ENCODE measurements around the gene ITPRIP. TPM values are rescaled to one million over a fixed set of nuclear protein-coding genes. Genes with fewer than 3 reads are reported as not detected.

ITPRIP gene
- polyA plus RNA-seq, 1 experiment = 33.6 TPM

GRCh38 chr10:104333728-104334373 is 4.4 kb downstream of the ITPRIP start:
- no peak for DNase-seq (ENCODE audit: low read depth)
- no peaks in the 10 kb centered on the region for H3K27me3 ChIP-seq (ENCODE audit: control insufficient read depth, insufficient read depth, low read length)
- no peak overlapping the region for H3K4me3 ChIP-seq (ENCODE audit: low read depth, low read length)
- ChIA-PET POLR2A (no interaction called here), CTCF (interaction anchor here (1.3 to 2.7 kb wide), 4 partner anchors 17 to 42 kb away, joined by 5 to 11 read pairs (median 6); no protein-coding TSS in a partner anchor)
- H3K36me3 ChIP-seq (ENCODE audit: control insufficient read depth, insufficient read depth, low read length) = peaks cover 7% of the 10 kb centered on the region; the same call in 1 of the 2 replicates
- no peak for TF ChIP-seq CTCF (IDR thresholded peaks at IDR 0.05; ENCODE audit: insufficient read depth, low read depth, low read length)

GRCh38 chr10:104333032-104333727 is 5.1 kb downstream of the ITPRIP start:
- POLR2A ChIA-PET = no interaction called here
- CTCF ChIA-PET = interaction anchor here (2.0 to 2.7 kb wide), 2 partner anchors 18 to 28 kb away, joined by 5 to 11 read pairs; no protein-coding TSS in a partner anchor
- no peak for TF ChIP-seq CTCF (IDR thresholded peaks at IDR 0.05; ENCODE audit: insufficient read depth, low read depth, low read length)
- no peak overlapping the region for H3K4me3 ChIP-seq (ENCODE audit: low read depth, low read length)
- H3K36me3 ChIP-seq (ENCODE audit: control insufficient read depth, insufficient read depth, low read length) = peaks cover 7% of the 10 kb centered on the region; the same call in 1 of the 2 replicates
- no peak for DNase-seq (ENCODE audit: low read depth)
- H3K27me3 ChIP-seq (ENCODE audit: control insufficient read depth, insufficient read depth, low read length) = no peaks in the 10 kb centered on the region

GRCh38 chr10:104332243-104333031 is 5.8 kb downstream of the ITPRIP start:
- H3K4me3 ChIP-seq (ENCODE audit: low read depth, low read length) = no peak overlapping the region
- peaks cover 7% of the 10 kb centered on the region; the same call in 1 of the 2 replicates for H3K36me3 ChIP-seq (ENCODE audit: control insufficient read depth, insufficient read depth, low read length)
- POLR2A ChIA-PET = no interaction called here
- no peak for DNase-seq (ENCODE audit: low read depth)
- no peaks in the 10 kb centered on the region for H3K27me3 ChIP-seq (ENCODE audit: control insufficient read depth, insufficient read depth, low read length)
- no peak for TF ChIP-seq CTCF (IDR thresholded peaks at IDR 0.05; ENCODE audit: insufficient read depth, low read depth, low read length)
- CTCF ChIA-PET = interaction anchor here (4.0 kb wide), 1 partner anchor 41 kb away, joined by 26 read pairs; no protein-coding TSS in a partner anchor

DNA sequence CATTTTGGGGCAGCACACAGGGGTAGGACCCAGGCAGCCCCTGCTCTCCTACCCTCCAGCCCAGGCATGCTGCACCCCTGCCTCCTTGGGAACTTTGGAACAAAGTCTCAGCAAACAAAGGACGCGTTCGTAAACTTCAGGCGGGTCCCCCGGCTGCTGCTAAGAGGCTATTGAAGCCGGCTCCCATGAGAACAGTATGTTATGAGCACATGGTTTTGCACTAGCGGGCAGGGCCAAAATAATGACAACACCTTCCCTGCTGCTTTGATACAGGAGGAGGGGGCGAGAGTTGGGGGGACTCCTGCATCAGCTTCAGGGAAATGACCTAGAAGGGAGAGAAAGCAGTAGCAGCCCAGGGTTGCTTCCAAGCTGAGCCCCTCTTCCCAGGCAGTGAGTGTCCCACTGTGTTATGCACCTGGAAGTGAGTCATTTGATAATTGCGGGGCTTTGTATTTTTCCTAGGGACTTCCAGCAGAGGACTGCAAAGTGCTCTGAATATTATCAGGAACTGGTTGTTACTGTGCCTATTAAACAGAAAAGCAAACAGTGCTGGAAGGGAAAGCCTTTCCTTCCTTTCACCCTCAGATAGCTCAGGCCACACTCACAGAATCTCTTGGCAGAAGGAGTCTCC is 6.9 kb downstream of the ITPRIP start:
- DNase-seq (ENCODE audit: low read depth) = no peak
- ChIA-PET POLR2A (no interaction called here), CTCF (interaction anchor here (1.3 to 4.0 kb wide), 2 partner anchors 9 to 40 kb away, joined by 6 to 26 read pairs; no protein-coding TSS in a partner anchor)
- TF ChIP-seq CTCF (IDR thresholded peaks at IDR 0.05; ENCODE audit: insufficient read depth, low read depth, low read length) = no peak
- H3K4me3 ChIP-seq (ENCODE audit: low read depth, low read length) = no peak overlapping the region
- no peaks in the 10 kb centered on the region for H3K27me3 ChIP-seq (ENCODE audit: control insufficient read depth, insufficient read depth, low read length)
- peaks cover 7% of the 10 kb centered on the region; the same call in 1 of the 2 replicates for H3K36me3 ChIP-seq (ENCODE audit: control insufficient read depth, insufficient read depth, low read length)

All from BJ (cell line).